NCI-H1092 treated with DMSO at 0.1 percent for 48 hours (cell line): ENCODE results near the gene HMGXB3.
"Not testable (repeated sequence)": the region's sequence is repeated elsewhere in the genome, so short reads cannot be mapped to it uniquely, and the experiment has no call there.

ENCODE experiments used
- DNase-seq: peaks from one replicate; lab custom pipeline; 2025; lab: John Stamatoyannopoulos, UW

The HMGXB3 gene

DNA sequence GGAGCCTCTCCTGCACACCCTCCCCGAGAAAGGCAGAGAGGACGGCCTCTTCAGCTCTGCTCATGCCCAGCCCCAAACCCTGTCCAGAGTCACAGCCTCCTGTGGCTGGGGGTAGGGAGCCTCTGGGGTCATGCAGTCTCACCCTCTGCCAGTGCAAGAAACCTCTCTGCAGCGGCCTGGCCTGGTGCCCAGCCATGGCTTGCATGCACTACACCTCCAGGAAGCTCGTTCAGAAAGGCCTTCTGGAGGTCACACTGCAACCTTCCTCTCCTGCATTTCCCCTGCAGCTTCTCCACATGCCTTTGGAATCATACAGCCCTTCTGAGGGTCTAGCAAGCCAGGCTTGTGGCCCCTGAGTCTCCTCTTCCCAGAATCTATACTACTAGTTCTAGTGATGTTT, 67.9 kb downstream of the HMGXB3 start:
- no peak for DNase-seq

DNA sequence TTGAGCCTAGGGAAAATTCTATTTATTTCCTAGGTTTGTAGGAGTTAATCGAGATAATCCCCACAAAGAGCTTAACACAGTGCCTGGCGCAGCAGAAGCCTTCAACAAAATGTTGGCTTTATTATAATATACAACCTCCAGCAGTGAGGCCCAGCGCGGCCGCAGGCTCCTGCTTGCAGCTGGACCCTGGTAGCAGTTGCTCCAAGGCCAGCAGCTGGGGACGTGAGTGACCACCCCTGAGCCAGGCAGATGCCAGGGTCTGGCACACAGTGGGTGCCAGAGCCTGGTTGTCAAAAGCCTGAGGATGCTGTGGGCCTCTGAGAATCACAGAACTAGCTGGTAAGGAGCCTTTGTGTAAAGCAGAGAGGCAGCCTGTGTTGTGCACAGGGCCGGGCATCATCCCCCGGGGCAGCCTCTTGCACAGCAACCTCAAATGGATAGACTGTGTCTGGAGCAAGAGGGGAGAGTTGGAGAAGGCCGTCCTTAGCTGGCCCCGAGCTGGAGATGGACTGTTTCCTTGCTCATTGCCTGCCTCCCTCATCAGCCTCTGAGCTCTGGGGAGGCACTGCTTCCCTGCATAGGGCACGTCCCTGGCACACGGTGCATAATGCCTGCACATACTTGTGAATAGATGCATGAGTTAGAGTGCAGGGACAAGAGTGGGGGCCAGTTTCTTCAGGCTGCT, 68.6 kb downstream of the HMGXB3 start:
- DNase-seq: no peak

GRCh38 chr5:150069672-150070627, 69.4 kb downstream of the HMGXB3 start:
- no peak for DNase-seq

DNA sequence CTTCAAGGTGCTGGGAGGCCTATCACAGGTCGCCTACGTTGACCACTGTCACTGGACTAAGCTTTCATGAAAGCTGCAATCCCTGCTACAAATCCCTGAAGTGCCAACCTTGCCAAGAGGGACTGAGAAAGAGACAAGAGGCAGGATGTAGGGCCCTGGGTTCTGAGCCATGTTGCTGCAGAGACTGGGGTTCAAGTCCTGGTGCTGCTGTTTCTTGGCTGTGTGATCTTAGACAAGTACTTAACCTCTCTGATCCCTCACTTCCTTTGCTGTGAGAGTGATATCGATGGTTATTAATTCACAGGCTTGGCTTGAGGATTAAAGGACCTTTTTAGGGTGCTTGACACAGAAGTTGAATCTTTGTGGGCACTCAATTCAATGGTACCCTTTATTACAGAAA, 70.3 kb downstream of the HMGXB3 start:
- no peak for DNase-seq

GRCh38 chr5:150073086-150073625, 72.6 kb downstream of the HMGXB3 start:
- no peak for DNase-seq

GRCh38 chr5:150073677-150074076, 73.1 kb downstream of the HMGXB3 start:
- DNase-seq: no peak

DNA sequence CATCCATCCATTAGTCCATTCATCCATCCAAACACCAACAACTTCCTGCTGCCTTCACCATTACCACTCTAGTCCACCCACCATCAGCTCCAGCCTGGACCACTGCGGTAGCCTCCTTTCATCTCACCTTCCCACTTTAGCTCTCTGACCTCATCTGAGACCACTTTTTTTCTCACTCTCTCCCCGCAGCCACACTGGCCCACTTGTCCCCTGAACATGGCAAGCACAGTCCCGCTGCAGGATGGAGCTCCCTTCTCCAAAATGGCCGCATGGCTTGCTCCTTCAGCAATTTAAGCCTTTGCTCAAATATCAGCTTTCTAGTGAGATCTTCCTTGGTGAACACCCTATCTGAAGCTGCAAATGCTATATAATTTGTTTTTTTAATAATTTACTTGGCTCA, 74.7 kb downstream of the HMGXB3 start:
- DNase-seq: no peak

DNA sequence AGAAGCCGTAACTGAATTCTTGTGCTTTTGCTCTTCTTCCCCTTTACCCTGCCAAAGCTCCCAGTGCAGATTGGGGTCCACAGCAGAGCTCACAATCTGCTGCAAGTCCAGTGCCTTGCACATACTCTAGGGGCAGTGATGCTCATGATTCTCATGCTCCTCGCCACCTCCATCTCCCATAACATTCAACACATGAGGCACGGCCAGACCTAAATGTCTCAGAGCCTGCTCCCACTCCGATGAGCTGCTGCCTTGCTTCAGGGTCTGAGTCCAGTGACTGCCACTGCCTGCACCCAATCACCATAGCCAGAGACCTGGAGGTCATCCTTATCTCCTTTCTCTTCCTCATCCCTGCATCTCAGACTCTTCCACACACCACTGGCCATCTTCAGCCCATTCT, 75.3 kb downstream of the HMGXB3 start:
- DNase-seq: no peak

DNA sequence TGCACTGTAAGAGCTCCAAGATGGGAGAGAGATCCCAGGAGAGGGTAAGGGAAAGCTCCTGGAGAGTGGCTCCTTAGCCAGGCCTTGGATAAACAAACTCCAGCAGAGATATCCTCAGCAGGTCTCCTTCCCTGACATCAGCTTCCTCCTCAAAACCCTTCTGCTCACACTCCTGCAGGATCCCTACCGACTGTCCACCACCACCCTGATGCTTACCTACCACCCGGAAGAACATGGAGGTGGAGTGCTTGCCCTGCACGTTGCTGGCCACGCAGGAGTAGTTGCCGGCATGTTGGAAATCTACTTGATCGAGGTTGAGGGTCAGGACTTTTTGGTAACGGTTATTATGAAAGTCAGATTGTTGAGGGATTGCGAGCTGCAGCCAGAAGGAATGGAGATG, 76.5 kb downstream of the HMGXB3 start:
- no peak for DNase-seq

- DNase-seq: no peak
These were observed 77.7 kb downstream of the HMGXB3 start for GRCh38 chr5:150077996-150078801.

- no peak for DNase-seq
These were observed 78.5 kb downstream of the HMGXB3 start for GRCh38 chr5:150078802-150079689.

GRCh38 chr5:150079909-150080461, 79.4 kb downstream of the HMGXB3 start:
- DNase-seq: no peak

DNA sequence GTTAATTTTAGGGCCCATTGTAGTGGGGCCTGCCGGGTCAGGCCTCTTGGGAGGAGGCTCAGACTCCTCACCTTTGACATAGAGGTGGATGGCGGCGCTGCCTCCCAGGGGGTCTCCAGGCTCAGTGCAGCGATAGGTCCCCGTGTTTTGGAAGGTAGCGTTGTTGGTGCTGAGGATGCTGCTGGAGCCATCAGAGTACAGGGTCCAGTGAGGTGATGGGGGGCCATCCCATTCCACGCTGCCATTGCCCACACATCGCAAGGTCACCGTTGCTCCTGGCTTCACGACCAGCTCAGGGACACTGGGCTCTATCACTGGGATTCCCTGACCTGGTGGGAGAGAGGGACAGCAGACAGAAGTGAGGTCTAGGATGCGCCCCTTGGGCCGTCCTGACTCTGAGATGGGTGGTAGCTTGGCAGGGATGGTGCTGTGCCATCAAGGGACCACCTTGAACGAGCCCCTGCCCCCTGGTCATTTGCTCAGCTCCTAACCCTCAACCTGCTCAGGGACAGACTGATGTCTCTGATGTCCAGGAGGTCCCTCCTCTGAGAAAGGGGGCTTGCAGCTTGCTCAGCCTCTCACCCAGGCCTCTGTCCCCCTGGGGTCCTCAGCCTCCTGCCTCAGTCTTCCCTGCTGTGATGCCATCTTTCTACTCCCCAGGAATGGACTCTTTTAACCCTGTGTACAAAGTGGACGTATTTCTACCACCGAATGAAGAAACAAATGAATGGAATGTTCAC, 80.3 kb downstream of the HMGXB3 start:
- DNase-seq: no peak

- no peak for DNase-seq
These were observed 81.2 kb downstream of the HMGXB3 start for GRCh38 chr5:150081541-150082283.

- DNase-seq: no peak
These were observed 81.8 kb downstream of the HMGXB3 start for GRCh38 chr5:150082374-150082773.

DNA sequence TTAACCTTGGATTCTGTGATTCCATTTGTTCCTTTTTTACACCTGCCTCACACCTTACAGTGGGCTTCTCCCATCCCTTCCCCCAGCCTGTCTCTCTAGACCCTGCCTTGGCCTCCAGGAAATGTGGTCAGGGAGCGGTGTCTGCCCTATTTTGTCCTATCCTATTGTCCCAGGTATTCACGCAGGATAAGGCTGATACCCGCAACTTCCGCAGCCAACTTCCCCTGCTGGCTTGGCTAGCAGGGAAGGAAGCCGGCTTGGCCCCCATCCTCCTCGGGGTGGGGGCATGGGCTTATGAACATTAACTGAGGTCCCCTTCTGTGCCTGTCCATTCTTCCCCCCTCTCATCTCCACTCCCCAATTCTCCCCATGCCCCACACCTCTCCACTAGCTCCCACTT, 82.3 kb downstream of the HMGXB3 start:
- no peak for DNase-seq

- not testable (repeated sequence) for DNase-seq
These were observed 84.2 kb downstream of the HMGXB3 start for GRCh38 chr5:150084754-150085153.

DNA sequence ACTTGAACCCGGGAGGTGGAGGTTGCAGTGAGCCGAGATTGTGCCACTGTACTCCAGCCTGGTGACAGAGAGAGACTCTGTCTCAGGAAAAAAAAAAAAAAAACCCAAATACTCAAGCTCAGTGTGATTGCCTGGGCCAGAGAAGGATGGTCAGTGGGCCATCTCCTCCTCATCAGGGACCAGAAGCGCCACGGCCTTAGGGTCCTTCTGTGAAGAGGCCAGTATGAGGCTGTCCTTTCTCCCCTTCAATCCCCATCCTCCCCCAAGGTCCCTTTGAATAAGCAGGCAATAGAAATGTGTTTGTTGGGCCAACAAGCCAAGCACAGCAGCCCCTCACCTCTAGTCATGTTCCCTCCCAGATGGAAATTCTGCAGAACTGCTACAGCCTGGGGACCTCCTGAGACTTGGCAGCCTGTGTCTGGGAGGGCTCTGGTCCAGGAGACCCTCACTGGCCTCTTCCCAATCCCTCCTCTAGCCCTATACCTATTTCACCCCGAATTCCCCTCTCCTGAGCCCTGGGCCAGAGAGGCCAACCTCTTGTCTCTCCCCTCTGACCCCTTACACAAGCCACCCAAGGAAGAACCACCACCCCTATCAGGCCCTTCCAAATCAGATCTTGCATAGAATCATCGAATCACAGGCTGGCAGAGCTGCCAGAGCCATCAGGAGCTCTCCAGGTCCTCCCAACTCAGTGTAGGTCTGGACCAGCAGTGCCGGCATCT, 84.8 kb downstream of the HMGXB3 start:
- no peak for DNase-seq
